Measurements from ENCODE around the gene ARHGAP22. TPM values are rescaled to one million over a fixed set of nuclear protein-coding genes. Genes with fewer than 3 reads are reported as not detected.

Gene ARHGAP22
- total RNA-seq, 1 experiment from 2014 or later, result 1.8 TPM

DNA sequence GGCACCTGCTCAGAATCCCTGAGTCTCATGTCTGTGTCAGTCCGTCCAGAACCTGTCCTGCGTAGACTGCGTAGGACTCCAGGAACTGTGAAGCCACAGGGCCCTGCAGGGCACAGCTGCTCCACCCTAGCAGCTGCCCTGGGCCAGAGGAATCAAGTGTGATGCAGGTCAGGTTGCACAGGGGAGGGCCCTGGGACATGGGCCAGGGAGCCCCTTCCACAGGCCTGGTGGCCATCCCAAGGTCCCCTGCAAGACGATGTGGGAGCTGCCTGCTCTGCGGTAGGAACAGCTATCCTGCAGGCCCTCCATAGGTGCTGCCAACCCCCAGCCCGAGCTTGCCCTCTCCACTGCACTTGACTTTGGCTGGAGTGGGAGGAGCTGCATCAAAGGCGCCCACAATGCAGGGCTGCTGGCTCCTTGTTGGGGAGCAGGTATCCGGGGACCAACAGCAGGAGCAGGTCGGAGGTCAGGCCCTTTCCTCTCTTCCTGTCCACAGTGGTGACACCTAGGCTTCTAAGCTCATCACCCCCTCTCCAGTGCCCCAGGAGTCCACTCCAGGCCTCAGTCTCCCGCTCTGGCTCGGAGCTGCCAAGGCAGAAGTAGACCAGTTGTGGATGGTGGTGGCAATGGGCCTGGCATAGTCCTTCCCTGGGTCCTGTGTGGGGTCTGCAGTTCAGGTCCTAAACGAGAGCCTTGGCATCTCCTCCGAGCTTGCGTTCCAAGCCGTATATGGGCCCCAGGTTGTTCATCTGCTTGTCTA, 149.3 kb downstream of the ARHGAP22 start:
- ATAC-seq, result no peak
- no peak overlapping the region for H3K27ac ChIP-seq (ENCODE audit: low read length)
- POLR2A ChIA-PET, result no interaction called here
- H3K4me3 ChIP-seq (ENCODE audit: low read depth in 2 of 2, low read length in 2 of 2), result no peak overlapping the region
- CTCF ChIA-PET, result no interaction called here
- no peaks in the 10 kb centered on the region for H3K9me3 ChIP-seq (ENCODE audit: control insufficient read depth, insufficient read depth, low read depth, low read length)
- no peaks in the 10 kb centered on the region for H3K36me3 ChIP-seq (ENCODE audit: control insufficient read depth, insufficient read depth, low read length)
- no peak for DNase-seq (ENCODE audit: low read depth, low spot score)
- in situ Hi-C loops (cut with HindIII; ENCODE audit: low pct_unique_long_range_greater_than_20kb, low sequenced_read_pairs) (no loop called here), intact Hi-C loops (cut with micrococcal nuclease; ENCODE audit: unreplicated experiment) (no loop called here)
- no peaks in the 10 kb centered on the region; the same call in 1 of the 2 replicates for H3K4me1 ChIP-seq (ENCODE audit: control insufficient read depth, insufficient read depth, low read length)
- TF ChIP-seq CTCF (IDR thresholded peaks at IDR 0.05) (no peak), TCF7L2 (IDR thresholded peaks at IDR 0.05; ENCODE audit: low read depth, low read length) (no peak), SIN3A (IDR thresholded peaks at IDR 0.05; ENCODE audit: borderline replicate concordance, insufficient read depth, low read depth, low read length) (no peak), POLR2AphosphoS5 (IDR thresholded peaks at IDR 0.05; ENCODE audit: low read depth, low read length) (no peak)
- TF ChIP-seq, protein P1, sequence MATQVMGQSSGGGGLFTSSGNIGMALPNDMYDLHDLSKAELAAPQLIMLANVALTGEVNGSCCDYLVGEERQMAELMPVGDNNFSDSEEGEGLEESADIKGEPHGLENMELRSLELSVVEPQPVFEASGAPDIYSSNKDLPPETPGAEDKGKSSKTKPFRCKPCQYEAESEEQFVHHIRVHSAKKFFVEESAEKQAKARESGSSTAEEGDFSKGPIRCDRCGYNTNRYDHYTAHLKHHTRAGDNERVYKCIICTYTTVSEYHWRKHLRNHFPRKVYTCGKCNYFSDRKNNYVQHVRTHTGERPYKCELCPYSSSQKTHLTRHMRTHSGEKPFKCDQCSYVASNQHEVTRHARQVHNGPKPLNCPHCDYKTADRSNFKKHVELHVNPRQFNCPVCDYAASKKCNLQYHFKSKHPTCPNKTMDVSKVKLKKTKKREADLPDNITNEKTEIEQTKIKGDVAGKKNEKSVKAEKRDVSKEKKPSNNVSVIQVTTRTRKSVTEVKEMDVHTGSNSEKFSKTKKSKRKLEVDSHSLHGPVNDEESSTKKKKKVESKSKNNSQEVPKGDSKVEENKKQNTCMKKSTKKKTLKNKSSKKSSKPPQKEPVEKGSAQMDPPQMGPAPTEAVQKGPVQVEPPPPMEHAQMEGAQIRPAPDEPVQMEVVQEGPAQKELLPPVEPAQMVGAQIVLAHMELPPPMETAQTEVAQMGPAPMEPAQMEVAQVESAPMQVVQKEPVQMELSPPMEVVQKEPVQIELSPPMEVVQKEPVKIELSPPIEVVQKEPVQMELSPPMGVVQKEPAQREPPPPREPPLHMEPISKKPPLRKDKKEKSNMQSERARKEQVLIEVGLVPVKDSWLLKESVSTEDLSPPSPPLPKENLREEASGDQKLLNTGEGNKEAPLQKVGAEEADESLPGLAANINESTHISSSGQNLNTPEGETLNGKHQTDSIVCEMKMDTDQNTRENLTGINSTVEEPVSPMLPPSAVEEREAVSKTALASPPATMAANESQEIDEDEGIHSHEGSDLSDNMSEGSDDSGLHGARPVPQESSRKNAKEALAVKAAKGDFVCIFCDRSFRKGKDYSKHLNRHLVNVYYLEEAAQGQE (IDR thresholded peaks at IDR 0.05; ENCODE audit: insufficient read depth in 1 of 2, low read depth in 2 of 2, low read length in 1 of 2), result no peak
- no peaks in the 10 kb centered on the region for H3K27me3 ChIP-seq (ENCODE audit: control insufficient read depth, insufficient read depth, low read length)
- BruUV-seq (replicated peaks), result no TSS peak

DNA sequence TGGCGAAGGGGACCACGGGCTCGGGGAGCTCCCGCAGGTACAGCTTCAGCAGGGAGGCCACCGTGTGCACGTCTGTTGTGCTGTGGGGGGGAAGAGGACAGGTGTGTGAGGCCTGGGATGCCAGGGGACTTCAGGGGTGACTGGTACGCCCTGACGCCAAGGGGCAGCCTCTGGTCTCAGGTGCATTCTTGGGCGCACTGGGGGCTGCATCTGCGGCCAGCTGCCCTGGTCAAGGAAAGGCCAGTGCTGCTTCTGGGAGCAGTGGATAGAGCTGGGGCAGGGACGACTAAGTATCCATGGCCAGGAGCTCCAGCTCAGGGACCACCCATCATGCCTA, 149.8 kb downstream of the ARHGAP22 start:
- Histone ChIP-seq H3K36me3 (ENCODE audit: control insufficient read depth, insufficient read depth, low read length) (no peaks in the 10 kb centered on the region), H3K27me3 (ENCODE audit: control insufficient read depth, insufficient read depth, low read length) (no peaks in the 10 kb centered on the region), H3K9me3 (ENCODE audit: control insufficient read depth, insufficient read depth, low read depth, low read length) (no peaks in the 10 kb centered on the region), H3K4me1 (ENCODE audit: control insufficient read depth, insufficient read depth, low read length) (no peaks in the 10 kb centered on the region; the same call in 1 of the 2 replicates), H3K27ac (ENCODE audit: low read length) (no peak overlapping the region), H3K4me3 (ENCODE audit: low read depth in 2 of 2, low read length in 2 of 2) (no peak overlapping the region)
- CTCF ChIA-PET, result interaction anchor here (0.7 kb wide), 1 partner anchor 49 kb away, joined by 7 read pairs; no protein-coding TSS in a partner anchor
- POLR2A ChIA-PET, result interaction anchor here (0.6 kb wide), 1 partner anchor 1762 kb away, joined by 6 read pairs; no protein-coding TSS in a partner anchor
- no peak for ATAC-seq
- in situ Hi-C loops (cut with HindIII; ENCODE audit: low pct_unique_long_range_greater_than_20kb, low sequenced_read_pairs) (no loop called here), intact Hi-C loops (cut with micrococcal nuclease; ENCODE audit: unreplicated experiment) (no loop called here)
- no peak for TF ChIP-seq POLR2AphosphoS5 (IDR thresholded peaks at IDR 0.05; ENCODE audit: low read depth, low read length)
- no peak for TF ChIP-seq SIN3A (IDR thresholded peaks at IDR 0.05; ENCODE audit: borderline replicate concordance, insufficient read depth, low read depth, low read length)
- TF ChIP-seq TCF7L2 (IDR thresholded peaks at IDR 0.05; ENCODE audit: low read depth, low read length), result no peak
- TF ChIP-seq, protein P1 (IDR thresholded peaks at IDR 0.05; ENCODE audit: insufficient read depth in 1 of 2, low read depth in 2 of 2, low read length in 1 of 2), result no peak
- TF ChIP-seq CTCF (IDR thresholded peaks at IDR 0.05), result no peak
- no TSS peak for BruUV-seq (replicated peaks)
- no peak for DNase-seq (ENCODE audit: low read depth, low spot score)
